ENCODE measurements around the gene NDUFA9.

- TF ChIP-seq CTCF (conservative IDR thresholded peaks at IDR 0.05; ENCODE audit: low read length) (no peak), EZH2phosphoT487 (IDR thresholded peaks at IDR 0.05; ENCODE audit: borderline replicate concordance) (no peak)
Measured at GRCh38 chr12:4653257-4653656, 4.3 kb downstream of the NDUFA9 start.

Measured in Loucy (cell line).